GM21381 (cell line): ENCODE results near the gene ABCA5.
"Not testable (repeated sequence)": the region's sequence is repeated elsewhere in the genome, so short reads cannot be mapped to it uniquely, and the experiment has no call there.

Source experiments
- ATAC-seq: cut with Tn5 transposase; IDR thresholded peaks from one replicate; pipeline ENCODE4 v1.9.1; 2021; ENCODE audit warnings: mild to moderate bottlenecking, moderate library complexity; ENCODE audit not compliant: unreplicated experiment

Gene ABCA5

GRCh38 chr17:69333561-69333960 is 6.6 kb upstream of the ABCA5 start:
- no peak for ATAC-seq

- no peak for ATAC-seq
Observed at GRCh38 chr17:69331756-69332155, 4.8 kb upstream of the ABCA5 start.

GRCh38 chr17:69326377-69327059 is 415 bp downstream of the ABCA5 start:
- ATAC-seq, result peak; percentile 3

GRCh38 chr17:69325518-69326376 is 1.2 kb downstream of the ABCA5 start:
- no peak for ATAC-seq

- ATAC-seq, result no peak
Observed at GRCh38 chr17:69323806-69324205, 3.1 kb downstream of the ABCA5 start.

GRCh38 chr17:69320908-69321238 is 6.1 kb downstream of the ABCA5 start:
- no peak for ATAC-seq

GRCh38 chr17:69320210-69320907 is 6.6 kb downstream of the ABCA5 start:
- no peak for ATAC-seq

GRCh38 chr17:69317625-69318024 is 9.3 kb downstream of the ABCA5 start:
- ATAC-seq, result no peak

- ATAC-seq, result no peak
Observed at GRCh38 chr17:69314246-69315065, 12.5 kb downstream of the ABCA5 start.

GRCh38 chr17:69305177-69305576 is 21.8 kb downstream of the ABCA5 start:
- no peak for ATAC-seq

GRCh38 chr17:69302682-69303081 is 24.3 kb downstream of the ABCA5 start:
- no peak for ATAC-seq

- ATAC-seq, result no peak
Observed at GRCh38 chr17:69300222-69300621, 26.7 kb downstream of the ABCA5 start.

- not testable (repeated sequence) for ATAC-seq
Observed at GRCh38 chr17:69298120-69298722, 28.7 kb downstream of the ABCA5 start.

GRCh38 chr17:69287168-69287567 is 39.8 kb downstream of the ABCA5 start:
- ATAC-seq, result no peak

- no peak for ATAC-seq
Observed at GRCh38 chr17:69286257-69286656, 40.7 kb downstream of the ABCA5 start.

GRCh38 chr17:69284646-69285045 is 42.3 kb downstream of the ABCA5 start:
- ATAC-seq, result no peak

GRCh38 chr17:69282002-69282401 is 44.9 kb downstream of the ABCA5 start:
- no peak for ATAC-seq

GRCh38 chr17:69276279-69276678 is 50.7 kb downstream of the ABCA5 start:
- ATAC-seq, result not testable (repeated sequence)

- no peak for ATAC-seq
Observed at GRCh38 chr17:69275751-69276150, 51.2 kb downstream of the ABCA5 start.

GRCh38 chr17:69271023-69271422 is 55.9 kb downstream of the ABCA5 start:
- no peak for ATAC-seq
